Stimulated activated CD4-positive, alpha-beta T cell treated with anti-CD3 and anti-CD28 coated beads, Interleukin-15, amount 100 ng/mL, for 48 hours (primary cell): ENCODE data around the gene HOXA5.

Experiments used
- DNase-seq, 2 donors: peaks; one replicate each; pipeline ENCODE4 v3.0.0-alpha.2; 2020; ENCODE audit warnings: low read depth in 2 of 2

HOXA5 gene

GRCh38 chr7:27134392-27134791 lies 9.1 kb downstream of the HOXA5 start:
- DNase-seq: no peak

GRCh38 chr7:27133409-27134231 lies 9.9 kb downstream of the HOXA5 start:
- DNase-seq: no peak

GRCh38 chr7:27132978-27133377 lies 10.5 kb downstream of the HOXA5 start:
- DNase-seq: no peak

GRCh38 chr7:27132214-27132613 lies 11.3 kb downstream of the HOXA5 start:
- DNase-seq: no peak

- DNase-seq: no peak
Measured at GRCh38 chr7:27131390-27131819, 12.1 kb downstream of the HOXA5 start.

- peak; percentile 29 to 64 for DNase-seq
Measured at GRCh38 chr7:27130540-27131389, 12.7 kb downstream of the HOXA5 start, which contains the start of gene HOXA4. TSS of gene HOXA4 (minus strand) at chr7:27130757. CDS start at chr7:27130733, 24 bp downstream.

- no peak for DNase-seq
Measured at GRCh38 chr7:27129729-27130539, 13.5 kb downstream of the HOXA5 start.

GRCh38 chr7:27128776-27129728 lies 14.4 kb downstream of the HOXA5 start:
- no peak for DNase-seq

GRCh38 chr7:27128034-27128433 lies 15.4 kb downstream of the HOXA5 start:
- no peak for DNase-seq

- DNase-seq: no peak
Measured at GRCh38 chr7:27126596-27127327, 16.7 kb downstream of the HOXA5 start.

GRCh38 chr7:27125986-27126394 lies 17.5 kb downstream of the HOXA5 start:
- DNase-seq: no peak

GRCh38 chr7:27124902-27125689 lies 18.4 kb downstream of the HOXA5 start:
- DNase-seq: no peak

- no peak for DNase-seq
Measured at GRCh38 chr7:27124096-27124901, 19.2 kb downstream of the HOXA5 start.

GRCh38 chr7:27123477-27124053 lies 19.9 kb downstream of the HOXA5 start:
- no peak for DNase-seq

- no peak for DNase-seq
Measured at GRCh38 chr7:27123007-27123476, 20.4 kb downstream of the HOXA5 start.

- DNase-seq: no peak
Measured at GRCh38 chr7:27122077-27122910, 21.2 kb downstream of the HOXA5 start.

- DNase-seq: no peak
Measured at GRCh38 chr7:27121684-27122076, 21.8 kb downstream of the HOXA5 start.
